Lower leg skin (tissue), 4 donors: ENCODE data around the gene ADCY6. TPM values are rescaled to one million over a fixed set of nuclear protein-coding genes. Genes with fewer than 3 reads are reported as not detected.

Experiments
- DNase-seq, 2 donors: peaks; one replicate each; pipeline ENCODE4 v3.0.0-alpha.2; 2019; ENCODE audit warnings: low spot score in 2 of 2
- H3K4me3 ChIP-seq: fragments of 200-600 bp; sonication (generic); 2 replicates; pipeline ENCODE4 v1.5.1; 2017; ENCODE audit warnings: mild to moderate bottlenecking, low read depth; ENCODE audit not compliant: poor library complexity, severe bottlenecking
- POLR2A ChIP-seq, 2 donors: fragments of 450-650 bp; IDR thresholded peaks; one replicate each; pipeline ENCODE4 v1.6.1; 2016 to 2017; ENCODE audit warnings: antibody characterized with exemption in 2 of 2, mild to moderate bottlenecking in 1 of 2, moderate library complexity in 1 of 2
- WGBS, 2 donors: methylation state at CpG; one replicate each; pipeline ENCODE4 v1.1.5; 2018; 5-methylcytosine and 5-hydroxymethylcytosine counted together
- intact Hi-C: fragments of 100-400 bp; cut with DNase I; formaldehyde crosslinking; loops from one replicate; pipeline ENCODE4 v1.15.0; 2023; ENCODE audit warnings: low total_unique reads
- total RNA-seq, 4 donors: library from RNA; depleted of rRNA; stranded (reverse); fragments of >200 nt; gene quantifications; one replicate each; pipeline ENCODE4 v1.1.0, GENCODE V29; 2016
- TF ChIP-seq, protein P1 (sequence below), 3 donors: fragments of 450-650 bp; IDR thresholded peaks; one replicate each; pipeline ENCODE4 v1.5.1; 2016; ENCODE audit warnings: antibody characterized with exemption in 3 of 3, mild to moderate bottlenecking in 3 of 3, moderate library complexity in 2 of 3

The ADCY6 gene
- 10 to 100 TPM; 17.2 to 22.8 (median 20.2) TPM for total RNA-seq

DNA sequence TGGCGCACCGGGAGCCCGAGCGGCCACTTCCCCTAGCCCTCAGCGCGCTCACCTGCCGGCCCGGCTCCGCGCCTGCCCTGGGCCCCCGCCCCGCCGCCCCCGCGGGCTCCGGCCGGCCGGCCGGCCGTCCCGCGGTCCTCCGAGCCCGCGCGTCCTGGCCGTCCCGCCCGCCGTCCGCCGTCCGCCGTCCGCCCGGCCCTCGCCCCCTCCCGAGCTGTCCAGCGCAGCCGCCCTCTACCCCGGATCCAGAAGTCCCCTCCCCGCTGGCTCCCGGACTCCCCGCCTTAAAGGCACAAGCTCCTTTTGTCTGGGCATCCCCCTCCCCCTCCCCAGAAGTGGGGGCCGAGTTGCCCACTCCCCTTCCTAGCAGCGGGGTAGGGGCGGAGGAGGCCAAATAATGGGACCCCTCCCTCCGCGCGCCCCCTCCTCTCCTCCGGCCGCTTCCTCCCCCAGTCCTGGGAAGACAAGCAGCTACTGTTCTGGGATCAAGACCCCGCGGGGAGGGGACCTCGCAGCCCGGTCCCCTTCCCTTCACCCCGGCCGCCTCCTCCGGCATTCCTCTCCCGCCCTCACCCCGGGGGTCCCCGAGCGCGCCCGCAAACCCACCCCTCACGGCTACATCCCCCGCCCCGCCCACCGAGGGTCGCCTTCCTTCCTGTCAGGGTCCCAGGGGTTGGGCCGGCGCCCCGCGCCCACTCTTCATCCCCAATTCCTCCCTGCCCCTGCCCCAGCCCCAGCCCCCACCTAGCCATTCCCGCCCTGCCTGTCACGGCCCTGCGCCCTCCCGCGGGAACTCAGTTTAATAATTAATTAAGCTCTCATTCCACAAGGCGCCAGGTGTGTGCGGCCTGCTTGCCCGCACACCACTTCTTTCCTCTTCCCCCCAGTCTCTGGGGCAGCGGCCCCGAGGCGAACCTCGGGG, at the start of gene ADCY6:
Gene ADCY6 (minus strand): TSS at position 236 of the 922 bp plus-strand sequence. CDS start 5,655 bp downstream, outside the sequence.
- peak within 1 kb of the TSS; percentile 70 for H3K4me3 ChIP-seq
- intact Hi-C loops, result no loop called here
- peak; percentile 66 to 95 for DNase-seq
- 1% methylated on average over 63 to 72 of the region's 86 CpGs for WGBS, 2 donors
- TF ChIP-seq, protein P1, sequence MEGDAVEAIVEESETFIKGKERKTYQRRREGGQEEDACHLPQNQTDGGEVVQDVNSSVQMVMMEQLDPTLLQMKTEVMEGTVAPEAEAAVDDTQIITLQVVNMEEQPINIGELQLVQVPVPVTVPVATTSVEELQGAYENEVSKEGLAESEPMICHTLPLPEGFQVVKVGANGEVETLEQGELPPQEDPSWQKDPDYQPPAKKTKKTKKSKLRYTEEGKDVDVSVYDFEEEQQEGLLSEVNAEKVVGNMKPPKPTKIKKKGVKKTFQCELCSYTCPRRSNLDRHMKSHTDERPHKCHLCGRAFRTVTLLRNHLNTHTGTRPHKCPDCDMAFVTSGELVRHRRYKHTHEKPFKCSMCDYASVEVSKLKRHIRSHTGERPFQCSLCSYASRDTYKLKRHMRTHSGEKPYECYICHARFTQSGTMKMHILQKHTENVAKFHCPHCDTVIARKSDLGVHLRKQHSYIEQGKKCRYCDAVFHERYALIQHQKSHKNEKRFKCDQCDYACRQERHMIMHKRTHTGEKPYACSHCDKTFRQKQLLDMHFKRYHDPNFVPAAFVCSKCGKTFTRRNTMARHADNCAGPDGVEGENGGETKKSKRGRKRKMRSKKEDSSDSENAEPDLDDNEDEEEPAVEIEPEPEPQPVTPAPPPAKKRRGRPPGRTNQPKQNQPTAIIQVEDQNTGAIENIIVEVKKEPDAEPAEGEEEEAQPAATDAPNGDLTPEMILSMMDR (IDR thresholded peaks at IDR 0.05), result no peak
- no peak for TF ChIP-seq POLR2A (IDR thresholded peaks at IDR 0.05)

DNA sequence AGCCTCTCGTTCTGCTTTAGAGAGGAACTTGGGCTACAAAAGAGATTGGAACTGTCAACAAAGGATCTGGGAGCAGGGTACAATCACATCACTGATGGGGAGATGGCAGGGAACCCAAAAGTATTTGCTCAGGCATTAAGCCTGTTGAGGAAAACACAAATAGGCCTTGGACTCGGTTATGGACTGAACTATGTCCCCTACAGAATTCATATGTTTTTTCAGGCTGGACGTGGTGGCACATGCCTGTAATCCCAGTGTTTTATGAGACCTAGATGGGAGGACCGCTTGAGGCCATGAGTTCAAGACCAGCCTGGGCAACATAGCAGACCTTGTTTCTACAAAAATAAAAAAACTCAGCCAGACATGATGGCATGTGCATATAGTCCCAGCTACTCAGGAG, 49.2 kb upstream of the ADCY6 start:
- intact Hi-C loops, result no loop called here
- TF ChIP-seq, protein P1 (IDR thresholded peaks at IDR 0.05), result no peak
- TF ChIP-seq POLR2A (IDR thresholded peaks at IDR 0.05), result no peak
- no peak overlapping the region for H3K4me3 ChIP-seq
- WGBS, 2 donors, result 90 to 93% methylated on average over 4 of the region's 4 CpGs
- DNase-seq, result no peak

DNA sequence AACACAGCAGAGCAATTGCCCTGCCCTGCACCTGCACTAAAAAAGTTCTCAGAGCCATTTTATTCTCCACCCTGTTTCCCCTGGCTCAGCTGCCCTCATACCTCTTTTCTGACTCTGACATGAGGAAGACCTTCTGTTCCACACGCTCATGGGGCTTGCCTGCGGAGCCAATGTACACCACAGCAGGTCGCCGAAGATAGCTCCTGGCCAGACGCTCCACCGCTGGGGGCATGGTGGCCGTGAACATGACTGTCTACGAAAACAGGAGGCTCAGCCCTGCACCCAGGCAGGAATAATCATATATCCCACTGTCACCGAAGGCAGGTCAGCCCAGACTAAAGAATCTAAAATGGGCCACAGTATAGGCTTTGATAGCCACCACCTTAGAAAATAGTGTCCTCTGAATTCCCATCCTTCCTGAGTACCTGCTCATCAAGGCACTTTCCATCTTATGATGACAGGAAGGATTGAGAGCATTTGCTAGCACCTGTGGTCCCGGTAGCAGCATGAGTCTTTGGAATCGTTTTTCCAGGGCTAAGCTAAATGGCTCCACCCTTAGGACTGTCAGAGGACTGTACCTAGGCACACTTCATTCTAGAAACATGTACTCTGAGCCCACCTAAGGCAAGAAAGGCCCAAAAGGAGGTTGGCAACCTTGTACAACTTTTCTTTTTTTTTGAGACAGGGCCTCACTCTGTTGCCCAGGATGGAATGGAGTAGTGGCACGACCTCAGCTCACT, 43.6 kb upstream of the ADCY6 start:
- H3K4me3 ChIP-seq, result no peak overlapping the region
- intact Hi-C loops, result no loop called here
- TF ChIP-seq, protein P1 (IDR thresholded peaks at IDR 0.05), result no peak
- TF ChIP-seq POLR2A (IDR thresholded peaks at IDR 0.05), result no peak
- 91 to 93% methylated on average over 12 of the region's 12 CpGs for WGBS, 2 donors
- no peak for DNase-seq

DNA sequence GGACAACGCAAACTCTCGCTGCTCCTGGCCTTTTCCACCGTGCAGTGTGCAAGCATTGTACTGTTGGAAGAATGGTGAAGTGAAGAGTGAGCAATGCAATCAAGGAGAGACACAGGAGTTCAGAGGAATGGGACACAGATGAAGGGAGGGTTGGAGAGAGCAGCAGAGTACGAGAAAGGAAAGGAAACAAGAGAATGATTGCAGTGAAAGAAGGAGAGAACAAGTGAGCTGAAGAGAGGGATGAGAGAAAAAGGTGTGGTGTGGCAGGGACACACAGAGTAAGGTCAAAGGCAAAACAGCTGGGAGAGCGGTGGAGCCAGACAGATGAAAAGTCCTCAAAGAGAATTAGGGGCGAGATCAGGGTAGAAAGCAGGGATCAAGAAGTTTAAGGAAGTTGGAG, 42.4 kb upstream of the ADCY6 start:
- intact Hi-C loops, result no loop called here
- WGBS, 2 donors, result 83 to 84% methylated on average over 6 of the region's 6 CpGs
- no peak for TF ChIP-seq POLR2A (IDR thresholded peaks at IDR 0.05)
- TF ChIP-seq, protein P1 (IDR thresholded peaks at IDR 0.05), result no peak
- DNase-seq, result no peak
- no peak overlapping the region for H3K4me3 ChIP-seq

DNA sequence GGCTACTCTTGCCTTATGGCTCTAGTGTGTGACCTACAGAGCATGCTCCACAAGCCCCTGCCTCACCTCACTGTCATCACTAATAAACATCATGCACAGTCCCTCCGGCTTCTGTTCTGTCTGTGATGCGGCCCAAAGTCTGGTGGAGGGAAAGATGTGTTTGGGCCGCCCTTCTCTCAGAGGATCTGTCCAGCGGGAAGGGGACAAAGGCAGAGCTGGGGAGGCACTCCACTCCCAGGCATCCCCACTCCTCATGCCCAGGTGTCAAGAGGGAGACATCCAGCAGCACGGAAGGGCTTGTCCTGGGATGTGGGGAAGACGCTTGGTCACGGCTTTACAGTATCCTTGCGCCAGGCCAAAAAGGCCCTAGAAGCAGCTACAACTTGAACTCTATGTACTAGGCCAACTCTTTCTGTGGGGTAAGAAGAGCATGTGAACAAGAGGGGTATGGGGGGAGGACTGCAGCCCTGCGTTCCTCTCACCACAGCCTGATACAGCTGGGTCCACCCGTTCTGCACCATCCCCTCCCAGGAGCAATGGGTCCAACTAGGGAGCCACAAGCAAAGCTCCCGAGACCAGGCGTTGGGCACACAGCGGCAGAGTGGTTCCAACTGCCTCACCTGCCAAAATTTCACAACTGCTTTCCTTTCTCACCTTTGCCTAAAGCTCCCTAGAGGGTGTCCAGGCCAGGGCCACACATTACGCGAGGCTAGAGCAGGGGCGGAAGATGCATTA, 40.1 kb upstream of the ADCY6 start:
- 87 to 90% methylated on average over 16 of the region's 16 CpGs for WGBS, 2 donors
- no peak overlapping the region for H3K4me3 ChIP-seq
- no peak for DNase-seq
- TF ChIP-seq POLR2A (IDR thresholded peaks at IDR 0.05), result no peak
- TF ChIP-seq, protein P1 (IDR thresholded peaks at IDR 0.05), result no peak
- intact Hi-C loops, result no loop called here
